ENCODE measurements around the gene AP3B1. TPM values are rescaled to one million over a fixed set of nuclear protein-coding genes. Genes with fewer than 3 reads are reported as not detected.

Gene AP3B1
- total RNA-seq, 1 experiment from 2014 or later: 41.8 TPM

DNA sequence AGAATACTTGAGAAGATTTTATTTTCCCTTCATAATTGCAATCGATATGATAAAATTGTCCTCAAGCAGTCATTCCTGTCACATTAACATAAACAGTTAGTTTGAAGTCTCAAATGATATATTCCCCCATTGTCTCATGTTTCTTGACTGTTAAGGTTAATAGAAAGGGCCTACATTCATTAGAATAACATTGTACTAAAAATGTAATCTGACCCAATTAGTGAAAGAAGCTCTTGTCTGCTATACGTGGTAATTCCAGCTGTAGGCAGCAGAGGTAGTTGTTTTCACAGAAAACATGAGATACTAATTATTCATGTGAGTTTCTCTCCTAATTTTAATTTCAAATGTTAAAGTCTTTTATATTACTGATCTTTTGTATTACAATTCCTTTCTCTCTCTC lies 25.9 kb upstream of the AP3B1 start:
- H4K20me1 ChIP-seq (ENCODE audit: control insufficient read depth, insufficient read depth, insufficient read length): no peaks in the 10 kb centered on the region
- H3K18ac ChIP-seq (ENCODE audit: insufficient read length, low read depth, low read length): no peak overlapping the region
- WGBS (ENCODE audit: extremely low coverage, insufficient read length, low lambda C conversion rate): no CpG with 5 or more reads among the region's 2 CpGs
- H2BK12ac ChIP-seq (ENCODE audit: insufficient read length, low read depth, low read length): no peak overlapping the region
- no peaks in the 10 kb centered on the region for H3K9me3 ChIP-seq (ENCODE audit: control insufficient read depth, low read depth, low read length)
- no peaks in the 10 kb centered on the region for H3K36me3 Mint-ChIP-seq (ENCODE audit: insufficient read depth in 1 of 3, low read depth in 3 of 3)
- H4K91ac ChIP-seq (ENCODE audit: insufficient read length, low read depth, low read length): no peak overlapping the region
- H3T11ph ChIP-seq (ENCODE audit: low read length): no peak overlapping the region
- H3K27me3 Mint-ChIP-seq (ENCODE audit: low read depth): 0 out of 2 replicates have a peak, but pooled peaks cover 2% of the 10 kb centered on the region
- H2BK20ac ChIP-seq (ENCODE audit: low read depth, low read length, poor library complexity, severe bottlenecking): no peak overlapping the region
- H3K4me2 ChIP-seq (ENCODE audit: insufficient read depth, insufficient read length, low read length): no peak overlapping the region
- H3K9me3 Mint-ChIP-seq: no peaks in the 10 kb centered on the region
- H3K9ac ChIP-seq (ENCODE audit: extremely low read depth, insufficient read length, low read length): no peak overlapping the region
- no peak overlapping the region for H4K5ac ChIP-seq (ENCODE audit: insufficient read length, low read depth, low read length)
- no peak overlapping the region for H2BK120ac ChIP-seq (ENCODE audit: low read depth, low read length, poor library complexity, severe bottlenecking)
- peaks cover 8 to 15% of the 10 kb centered on the region in 2 experiments for H3K4me1 Mint-ChIP-seq
- H3K27ac ChIP-seq (ENCODE audit: insufficient read length, low read depth, low read length): no peak overlapping the region
- no peak overlapping the region for H2BK15ac ChIP-seq (ENCODE audit: low read depth, low read length)
- no peak overlapping the region for H2BK5ac ChIP-seq (ENCODE audit: insufficient read length, low read length)
- H3K23ac ChIP-seq (ENCODE audit: insufficient read length, low read depth, low read length): no peak overlapping the region
- no peaks in the 10 kb centered on the region for H3K23me2 ChIP-seq (ENCODE audit: insufficient read length, low read depth, low read length, poor library complexity, severe bottlenecking)
- no peak overlapping the region for H3K27ac Mint-ChIP-seq
- no peak overlapping the region for H2AK5ac ChIP-seq (ENCODE audit: insufficient read length, low read length)
- no peak overlapping the region for H3K56ac ChIP-seq (ENCODE audit: insufficient read length, low read depth, low read length)
- no peak overlapping the region for H3K14ac ChIP-seq (ENCODE audit: insufficient read depth, low read length)
- H3K4me1 ChIP-seq (ENCODE audit: insufficient read depth, low read length): no peaks in the 10 kb centered on the region
- H2AFZ ChIP-seq (ENCODE audit: low read length): no peak overlapping the region
- peak; percentile 76 for TF ChIP-seq CTCF (conservative IDR thresholded peaks at IDR 0.05)
- H3K79me2 ChIP-seq (ENCODE audit: insufficient read depth, low read length): no peaks in the 10 kb centered on the region
- no peak overlapping the region for H3K4ac ChIP-seq (ENCODE audit: low read depth, low read length)
- H4K8ac ChIP-seq (replicated peaks; ENCODE audit: insufficient read length, low read depth, low read length): no peak overlapping the region
- DNase-seq: no peak
- no peak overlapping the region for H3K4me3 Mint-ChIP-seq
- H3K79me1 ChIP-seq (ENCODE audit: insufficient read depth, low read depth, low read length, poor library complexity, severe bottlenecking): no peaks in the 10 kb centered on the region
- no peaks in the 10 kb centered on the region for H3K27me3 ChIP-seq (ENCODE audit: insufficient read depth, low read length)

All from H9 (cell line).